GOT3 (cell line): ENCODE results near the gene DNAJC25.
A peak's percentile ranks its signal among the peaks of the same experiment; 100 is the strongest.
"Not testable (repeated sequence)": the region's sequence is repeated elsewhere in the genome, so short reads cannot be mapped to it uniquely, and the experiment has no call there.

Experiments used
- DNase-seq: peaks from one replicate; lab custom pipeline; 2025; ENCODE audit warnings: mixed read lengths; lab: John Stamatoyannopoulos, UW

The DNAJC25 gene

GRCh38 chr9:111631214-111631971 lies at the start of gene DNAJC25:
TSS of gene DNAJC25 (plus strand) at chr9:111631334. CDS start at chr9:111631408, 74 bp downstream.
- peak; percentile 52 for DNase-seq

DNA sequence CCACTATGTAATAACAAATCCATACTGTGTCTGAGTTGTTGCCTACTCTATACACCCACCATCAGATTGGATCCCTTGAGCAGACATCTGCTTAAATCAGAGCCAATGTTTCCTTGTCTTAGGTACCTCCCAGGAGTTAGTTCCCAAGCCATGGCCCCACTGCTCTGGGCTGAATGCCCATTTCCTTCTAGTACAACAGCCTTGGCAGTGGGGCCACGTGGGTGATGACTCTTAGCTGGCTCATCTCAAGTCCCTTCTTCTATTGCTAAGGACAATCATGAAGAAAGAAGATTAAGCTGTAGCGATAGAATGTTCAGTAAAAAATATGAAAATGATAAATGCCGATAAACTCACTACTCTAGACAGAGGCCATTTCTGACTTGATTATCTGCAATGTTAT lies 48.2 kb upstream of the DNAJC25 start:
- DNase-seq: no peak

- DNase-seq: no peak
These were observed 44.8 kb upstream of the DNAJC25 start for GRCh38 chr9:111586378-111586777.

GRCh38 chr9:111588846-111589245 lies 42.3 kb upstream of the DNAJC25 start:
- no peak for DNase-seq

GRCh38 chr9:111597852-111598732 lies 33.0 kb upstream of the DNAJC25 start:
- no peak for DNase-seq

DNA sequence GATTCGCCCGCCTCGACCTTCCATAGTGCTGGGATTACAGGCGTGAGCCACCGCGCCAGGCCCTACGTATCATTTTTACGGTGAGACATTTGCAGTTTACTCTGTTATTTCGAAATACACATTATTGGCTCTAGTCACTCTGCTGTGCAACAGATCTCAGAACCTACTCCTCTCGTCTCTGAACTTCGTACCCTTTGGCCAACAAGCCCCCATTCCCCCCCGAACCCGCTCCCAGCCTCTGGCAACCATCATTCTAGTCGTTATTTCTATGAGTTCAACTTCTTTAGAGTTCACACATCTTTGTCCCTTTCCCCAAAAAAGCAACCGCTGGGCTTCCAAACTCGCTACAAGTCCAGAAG lies 32.4 kb upstream of the DNAJC25 start:
- DNase-seq: no peak

GRCh38 chr9:111599092-111599954 lies 31.8 kb upstream of the DNAJC25 start, which contains the start of gene PTGR1:
TSS of gene PTGR1 (minus strand) at chr9:111599647. CDS start at chr9:111597422, 2,225 bp downstream.
- DNase-seq: no peak

GRCh38 chr9:111599955-111600343 lies 31.2 kb upstream of the DNAJC25 start:
- DNase-seq: no peak

DNA sequence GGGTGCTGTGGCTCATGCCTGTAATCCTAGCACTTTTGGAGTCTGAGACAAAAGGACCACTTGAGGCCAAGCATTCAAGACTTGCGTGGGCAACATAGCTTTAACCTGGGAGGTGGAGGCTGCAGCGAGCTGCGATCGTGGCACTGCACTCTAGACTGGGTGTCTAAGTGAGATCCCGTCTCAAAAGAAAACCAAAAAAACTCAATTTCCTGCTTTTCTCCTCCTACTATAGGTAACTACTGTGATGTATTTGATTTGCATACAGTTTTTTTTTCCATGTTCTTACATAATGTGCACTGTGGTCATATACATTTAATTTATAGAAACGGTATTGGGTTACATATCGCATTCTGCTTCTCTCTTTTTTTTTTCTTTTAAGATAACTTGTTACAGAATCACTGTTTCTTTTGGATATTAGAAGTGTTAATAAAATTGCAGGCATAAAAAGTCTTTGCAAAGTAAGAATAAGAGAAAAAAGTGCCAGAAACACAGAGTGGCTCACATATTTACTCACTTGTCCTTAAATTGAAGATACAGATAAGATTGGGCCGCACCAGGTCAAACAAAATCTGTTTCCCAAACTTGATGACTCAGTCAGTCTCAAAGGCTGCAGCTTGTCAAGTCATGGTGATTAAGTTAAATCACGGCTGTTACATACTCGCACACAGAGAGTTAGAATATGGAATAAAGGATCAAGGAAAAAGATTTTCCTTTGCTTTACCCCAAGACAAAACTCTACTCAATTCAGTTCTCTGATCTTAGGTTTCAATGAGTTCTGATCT lies 29.7 kb upstream of the DNAJC25 start:
- no peak for DNase-seq

GRCh38 chr9:111603041-111603440 lies 28.1 kb upstream of the DNAJC25 start:
- no peak for DNase-seq

DNA sequence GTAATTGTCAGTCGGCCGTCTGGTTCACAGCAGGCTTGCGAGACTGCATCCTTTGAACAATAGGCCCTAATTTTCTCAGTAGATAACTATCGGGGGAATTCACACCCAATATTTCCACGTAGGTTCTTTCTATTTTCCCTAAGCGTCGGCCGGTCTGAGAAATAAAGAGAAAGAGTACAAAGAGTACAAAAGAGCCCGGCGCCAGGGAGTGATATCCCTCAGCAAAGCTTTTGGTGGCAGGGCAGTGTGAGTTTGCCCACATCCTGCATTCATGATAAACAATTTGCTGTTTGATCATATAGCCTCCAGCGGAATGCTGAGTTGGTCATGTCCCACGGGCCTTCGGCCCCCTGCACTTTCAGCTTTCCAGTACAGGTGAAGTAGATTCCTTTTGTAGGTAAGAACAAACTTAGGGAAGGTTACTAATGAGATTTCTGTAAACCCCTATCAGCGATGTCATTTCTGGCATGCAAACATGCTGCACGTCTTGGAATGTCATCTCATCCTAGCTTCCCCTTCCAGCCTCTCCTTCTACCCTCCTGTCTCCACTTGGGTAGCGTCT lies 27.0 kb upstream of the DNAJC25 start:
- DNase-seq: no peak

GRCh38 chr9:111605041-111605559 lies 26.0 kb upstream of the DNAJC25 start:
- no peak for DNase-seq

- DNase-seq: no peak
These were observed 21.0 kb upstream of the DNAJC25 start for GRCh38 chr9:111610149-111610548.

DNA sequence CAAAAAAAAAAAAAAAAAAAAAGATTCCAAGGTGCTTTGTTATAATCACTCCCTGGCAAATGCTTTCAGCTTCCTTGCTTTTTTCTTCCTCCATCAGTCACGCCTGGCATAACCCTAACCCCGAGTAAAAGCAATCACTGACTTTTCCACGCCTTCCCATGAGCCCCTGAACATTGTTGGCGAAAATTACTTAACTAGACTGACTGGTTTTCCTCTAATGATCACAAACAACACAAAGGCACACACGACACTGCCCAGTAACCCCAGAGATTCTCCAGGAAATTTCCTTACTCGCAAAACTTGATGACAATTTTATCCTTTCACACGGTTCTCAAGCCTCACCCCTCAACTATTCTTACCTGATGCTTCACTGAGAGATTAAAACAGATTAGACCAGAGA lies 20.3 kb upstream of the DNAJC25 start:
- DNase-seq: no peak

GRCh38 chr9:111613436-111614040 lies 17.6 kb upstream of the DNAJC25 start:
- DNase-seq: no peak

DNA sequence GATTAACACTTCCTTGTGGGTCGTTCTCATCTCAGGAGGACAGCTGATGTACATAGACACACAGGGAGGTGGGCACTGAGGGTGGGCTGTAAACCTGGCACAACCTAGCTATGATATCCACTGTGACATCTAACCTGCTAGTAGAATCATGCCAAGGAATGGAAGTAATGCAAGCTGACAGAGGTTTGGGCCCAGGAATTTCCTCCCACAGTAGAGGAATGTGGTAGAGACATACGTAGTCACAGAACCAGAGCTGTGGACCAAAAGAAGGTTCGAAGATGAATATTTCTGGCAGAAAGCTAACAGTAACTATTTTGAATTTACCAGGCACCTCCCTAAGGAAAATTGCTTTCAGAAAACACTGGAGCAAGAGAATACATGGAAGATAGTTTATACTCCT lies 15.2 kb upstream of the DNAJC25 start:
- no peak for DNase-seq

DNA sequence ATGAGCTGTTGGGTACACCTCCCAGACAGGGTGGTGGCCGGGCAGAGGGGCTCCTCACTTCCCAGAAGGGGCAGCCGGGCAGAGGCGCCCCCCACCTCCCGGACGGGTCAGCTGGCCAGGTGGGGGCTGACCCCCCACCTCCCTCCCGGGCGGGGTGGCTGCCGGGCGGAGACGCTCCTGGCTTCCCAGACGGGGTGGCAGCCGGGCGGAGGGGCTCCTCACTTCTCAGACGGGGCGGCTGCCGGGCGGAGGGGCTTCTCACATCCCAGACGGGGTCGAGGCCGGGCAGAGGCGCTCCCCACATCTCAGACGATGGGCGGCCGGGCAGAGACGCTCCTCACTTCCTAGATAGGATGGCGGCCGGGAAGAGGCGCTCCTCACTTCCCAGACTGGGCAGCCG lies 13.8 kb upstream of the DNAJC25 start:
- DNase-seq: not testable (repeated sequence)

GRCh38 chr9:111621895-111622480 lies 9.1 kb upstream of the DNAJC25 start:
- DNase-seq: no peak

DNA sequence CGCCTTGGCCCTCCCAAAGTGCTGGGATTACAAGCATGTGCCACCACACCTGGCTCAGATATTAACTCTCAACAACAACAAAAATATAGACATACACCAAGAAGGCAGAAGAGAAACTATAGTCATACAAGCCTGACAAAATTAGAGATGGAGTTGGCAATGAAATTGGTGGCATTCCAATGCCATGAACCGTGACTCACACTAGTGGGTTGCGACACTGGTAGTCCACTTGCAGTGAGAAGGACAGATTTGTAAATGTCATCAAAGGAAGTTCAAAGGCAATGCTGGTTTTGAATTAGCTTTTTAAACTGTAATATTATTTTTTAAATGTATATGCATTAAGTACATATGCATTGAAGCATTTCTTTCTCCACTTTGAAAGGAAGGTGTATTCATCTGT lies 8.5 kb upstream of the DNAJC25 start:
- no peak for DNase-seq
